ENCODE data around the gene ATP8A2. TPM values are rescaled to one million over a fixed set of nuclear protein-coding genes. Genes with fewer than 3 reads are reported as not detected.

ATP8A2 gene
- total and polyA plus RNA-seq, 2 of the 8 experiments (the other 6 are each of a cell fraction or from before 2014, with no cell fraction given): 2.4 to 8.3 TPM

GRCh38 chr13:25899952-25900351 is 528.2 kb downstream of the ATP8A2 start:
- Histone ChIP-seq H2BK15ac (ENCODE audit: low read length) (no peak overlapping the region), H3K14ac (ENCODE audit: insufficient read length) (no peak overlapping the region), H2AK5ac (ENCODE audit: low read depth, low read length) (no peak overlapping the region; the same call in 1 of the 2 replicates), H3K4me2 (ENCODE audit: insufficient read depth in 1 of 2, low read depth in 2 of 2, low read length in 2 of 2) (no peak overlapping the region), H3K36me3 (ENCODE audit: control insufficient read depth in 2 of 4, insufficient read depth in 4 of 4, low read length in 3 of 4) (no peaks in the 10 kb centered on the region), H2BK12ac (ENCODE audit: low read depth, low read length) (no peak overlapping the region), H3K27me3 (replicated peaks in 1 of 4; ENCODE audit: control insufficient read depth in 3 of 4, extremely low read depth in 1 of 4, insufficient read depth in 3 of 4, low read length in 3 of 4) (no peaks in the 10 kb centered on the region; a peak in 1 of 7 replicates), H2BK5ac (ENCODE audit: low read depth, low read length) (no peak overlapping the region), H4K5ac (ENCODE audit: insufficient read length, low read depth, low read length) (no peak overlapping the region), H3K9me3 (ENCODE audit: insufficient read depth in 2 of 2, low read depth in 1 of 2, low read length in 1 of 2) (peaks cover 19 to 23% of the 10 kb centered on the region in 2 experiments), H3K4me3 (ENCODE audit: extremely low read depth in 1 of 4, insufficient read depth in 2 of 4, low read depth in 3 of 4, low read length in 4 of 4) (no peak overlapping the region), H3K27ac (ENCODE audit: low read depth, low read length) (no peak overlapping the region), H2AFZ (ENCODE audit: low read length) (no peak overlapping the region), H4K91ac (replicated peaks; ENCODE audit: insufficient read length, low read length) (no peak overlapping the region), H3K4ac (replicated peaks; ENCODE audit: insufficient read length, low read depth, low read length) (no peak overlapping the region), H2BK120ac (replicated peaks; ENCODE audit: low read depth, low read length) (no peak overlapping the region), H3K18ac (ENCODE audit: extremely low read depth, low read length) (no peak overlapping the region), H4K8ac (ENCODE audit: extremely low read depth, insufficient read depth, low read length) (no peak overlapping the region), H3K9ac (replicated peaks in 1 of 4; ENCODE audit: extremely low read depth in 1 of 4, low read depth in 3 of 4, low read length in 3 of 4) (no peak overlapping the region), H4K20me1 (replicated peaks in 1 of 2; ENCODE audit: control insufficient read depth in 1 of 2, insufficient read depth in 2 of 2, low read length in 2 of 2) (no peaks in the 10 kb centered on the region), H3K79me1 (ENCODE audit: low read depth, low read length) (no peaks in the 10 kb centered on the region), H3K4me1 (replicated peaks in 1 of 4; ENCODE audit: control insufficient read depth in 3 of 4, insufficient read depth in 4 of 4, low read length in 3 of 4) (peaks cover 0 to 2% (median under 1%) of the 10 kb centered on the region in 4 experiments; a peak in 2 of 7 replicates), H3K79me2 (ENCODE audit: control insufficient read depth in 1 of 2, insufficient read depth in 2 of 2, low read length in 2 of 2) (no peaks in the 10 kb centered on the region), H2BK20ac (ENCODE audit: low read length) (no peak overlapping the region), H3K56ac (replicated peaks; ENCODE audit: insufficient read length, low read depth, low read length) (no peak overlapping the region), H3K23me2 (ENCODE audit: low read depth, low read length) (no peaks in the 10 kb centered on the region; the same call in 1 of the 2 replicates), H3K23ac (ENCODE audit: insufficient read length) (no peak overlapping the region)
- ChIA-PET CTCF (ENCODE audit: partially characterized antibody) (no interaction called here), POLR2A (ENCODE audit: partially characterized antibody) (interaction anchor here (1.1 kb wide), 1 partner anchor 152 kb away, joined by 3 read pairs; the partner anchor contains the start of gene SHISA2)
- 100% methylated on average over 1 of the region's 1 CpG; no CpG with 5 or more reads in 1 of the 2 experiments for WGBS, 2 experiments (ENCODE audit: extremely low coverage in 1 of 2, insufficient coverage in 1 of 2, insufficient read length in 1 of 2, insufficient replicate concordance in 2 of 2, low coverage in 1 of 2, low lambda C conversion rate in 2 of 2, missing lambda C conversion rate in 1 of 2)
- no peak for DNase-seq (ENCODE audit: low read depth in 1 of 2, low spot score in 2 of 2)
- FAIRE-seq: no peak
- TF ChIP-seq POLR2AphosphoS5 (IDR thresholded peaks at IDR 0.05; ENCODE audit: low read depth, low read length) (no peak), SUZ12 (IDR thresholded peaks at IDR 0.05; ENCODE audit: low read length) (no peak), SP2 (IDR thresholded peaks at IDR 0.05; ENCODE audit: low read length) (no peak), FOSL1 (IDR thresholded peaks at IDR 0.05; ENCODE audit: insufficient read depth, low read depth, low read length) (no peak), ATF3 (IDR thresholded peaks at IDR 0.05; ENCODE audit: insufficient read depth, low read depth, low read length) (no peak), CBX8 (IDR thresholded peaks at IDR 0.05; ENCODE audit: borderline replicate concordance, low read depth, low read length) (no peak), CTBP2 (IDR thresholded peaks at IDR 0.05; ENCODE audit: borderline replicate concordance, insufficient read depth, insufficient read length, low read length) (no peak), ZNF274 (IDR thresholded peaks at IDR 0.05; ENCODE audit: borderline replicate concordance, extremely low read depth, low read length) (no peak), TEAD4 (IDR thresholded peaks at IDR 0.05; ENCODE audit: low read depth, low read length) (no peak), EP300 (IDR thresholded peaks at IDR 0.05; ENCODE audit: borderline replicate concordance in 1 of 2, low read depth in 2 of 2, low read length in 2 of 2) (no peak), SRF (IDR thresholded peaks at IDR 0.05; ENCODE audit: low read depth, low read length) (no peak), TAF1 (IDR thresholded peaks at IDR 0.05; ENCODE audit: low read depth, low read length) (no peak), PHF8 (conservative IDR thresholded peaks at IDR 0.05; ENCODE audit: low read depth, low read length) (no peak)

Data from H1 (cell line).